Caki2 (cell line): ENCODE measurements around the gene GFOD2. TPM values are rescaled to one million over a fixed set of nuclear protein-coding genes. Genes with fewer than 3 reads are reported as not detected.
"Not testable (repeated sequence)": the region's sequence is repeated elsewhere in the genome, so short reads cannot be mapped to it uniquely, and the experiment has no call there.

Source experiments
- DNase-seq: peaks from one replicate; pipeline ENCODE4 v3.0.0-alpha.2; 2015; ENCODE audit warnings: low read depth
- in situ Hi-C: cut with HindIII; loops from 2 replicates; pipeline ENCODE4 v1.10.0; 2016; ENCODE audit warnings: low sequenced_read_pairs, low pct_unique_long_range_greater_than_20kb, mixed read lengths
- total RNA-seq: library from RNA; depleted of rRNA; stranded (reverse); fragments of >200 nt; shearing (Covaris generic); gene quantifications from 2 replicates; pipeline ENCODE4 v1.2.3, GENCODE V29; 2014; ENCODE audit warnings: low replicate concordance; rRNA removed

Gene GFOD2, protein sequence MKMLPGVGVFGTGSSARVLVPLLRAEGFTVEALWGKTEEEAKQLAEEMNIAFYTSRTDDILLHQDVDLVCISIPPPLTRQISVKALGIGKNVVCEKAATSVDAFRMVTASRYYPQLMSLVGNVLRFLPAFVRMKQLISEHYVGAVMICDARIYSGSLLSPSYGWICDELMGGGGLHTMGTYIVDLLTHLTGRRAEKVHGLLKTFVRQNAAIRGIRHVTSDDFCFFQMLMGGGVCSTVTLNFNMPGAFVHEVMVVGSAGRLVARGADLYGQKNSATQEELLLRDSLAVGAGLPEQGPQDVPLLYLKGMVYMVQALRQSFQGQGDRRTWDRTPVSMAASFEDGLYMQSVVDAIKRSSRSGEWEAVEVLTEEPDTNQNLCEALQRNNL
- total RNA-seq: 13.5 and 15.7 TPM in 2 replicates

DNA sequence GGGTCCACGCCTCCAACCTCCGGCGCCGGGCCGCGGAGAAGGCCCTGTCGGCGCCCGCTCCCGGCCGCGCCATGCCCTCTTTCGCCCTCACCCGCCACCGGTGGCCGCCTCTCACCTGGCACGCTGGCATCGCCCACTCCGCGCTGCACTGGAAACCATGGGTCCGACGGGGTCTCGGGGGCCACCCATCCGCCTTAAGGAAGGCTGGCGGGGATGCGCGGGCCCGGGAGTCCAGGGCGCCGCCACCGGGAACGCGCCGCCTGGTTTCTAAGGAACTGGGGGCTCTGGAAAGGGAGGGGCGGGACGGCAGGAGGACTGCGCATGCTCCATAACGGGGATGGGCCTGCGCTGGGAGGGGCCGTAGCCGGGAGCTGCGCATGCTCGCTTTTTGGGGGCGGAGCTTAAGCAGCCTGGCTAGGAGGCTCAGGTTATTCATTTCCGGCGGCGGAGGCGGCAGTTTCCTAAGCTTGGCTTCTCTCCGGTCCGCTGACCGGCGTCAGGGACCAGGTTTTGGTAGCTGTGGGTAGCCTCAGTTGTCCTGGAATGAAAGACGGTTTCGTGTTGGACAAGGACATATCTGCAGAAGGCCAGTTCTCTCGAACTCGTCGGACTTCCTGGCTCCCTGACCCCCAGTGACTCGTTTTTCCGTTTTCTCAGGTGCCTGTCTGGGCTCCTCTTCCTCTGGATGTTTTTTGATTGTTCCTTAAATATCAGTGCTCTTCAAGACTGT, at the start of gene GFOD2:
TSS of gene GFOD2 (minus strand) at position 269 of the 730 bp plus-strand sequence. CDS start 33,601 bp downstream, outside the sequence.
- in situ Hi-C loops: no loop called here
- DNase-seq: peak; percentile 88

GRCh38 chr16:67767953-67768352, 48.8 kb upstream of the GFOD2 start:
- DNase-seq: no peak
- in situ Hi-C loops: no loop called here

GRCh38 chr16:67766291-67766690, 47.2 kb upstream of the GFOD2 start:
- DNase-seq: no peak
- in situ Hi-C loops: no loop called here

- DNase-seq: no peak
- in situ Hi-C loops: no loop called here
Measured at GRCh38 chr16:67764158-67764667, 45.1 kb upstream of the GFOD2 start.

- no peak for DNase-seq
- in situ Hi-C loops: no loop called here
Measured at GRCh38 chr16:67763066-67763465, 44.0 kb upstream of the GFOD2 start.

- in situ Hi-C loops: no loop called here
Measured at GRCh38 chr16:67762385-67762784, 43.3 kb upstream of the GFOD2 start.

GRCh38 chr16:67761924-67762323, 42.8 kb upstream of the GFOD2 start:
- in situ Hi-C loops: no loop called here
- no peak for DNase-seq

More at GRCh38 chr16:67762385-67762784, 43.3 kb upstream of the GFOD2 start:
- DNase-seq: no peak

DNA sequence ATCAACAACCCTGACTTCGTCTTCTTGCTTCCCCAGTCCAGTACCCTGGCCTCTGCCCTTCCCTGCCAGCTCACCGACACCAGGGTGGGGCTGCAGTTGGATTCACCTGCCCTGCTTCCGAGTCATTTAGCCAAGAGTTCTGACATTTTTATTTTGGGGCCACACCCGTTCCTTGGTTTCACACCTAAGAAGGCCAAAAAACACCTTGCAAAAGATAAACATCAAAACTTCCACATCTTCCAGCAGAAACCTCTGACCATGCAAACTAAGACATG, 41.8 kb upstream of the GFOD2 start:
- in situ Hi-C loops: no loop called here
- DNase-seq: no peak

GRCh38 chr16:67760206-67760955, 41.3 kb upstream of the GFOD2 start:
- in situ Hi-C loops: no loop called here

GRCh38 chr16:67758966-67759365, 39.9 kb upstream of the GFOD2 start:
- DNase-seq: no peak
- in situ Hi-C loops: no loop called here

More at GRCh38 chr16:67760206-67760955, 41.3 kb upstream of the GFOD2 start:
- no peak for DNase-seq

GRCh38 chr16:67758006-67758405, 38.9 kb upstream of the GFOD2 start:
- in situ Hi-C loops: no loop called here

GRCh38 chr16:67752641-67753040, 33.5 kb upstream of the GFOD2 start:
- DNase-seq: no peak
- in situ Hi-C loops: no loop called here

More at GRCh38 chr16:67758006-67758405, 38.9 kb upstream of the GFOD2 start:
- DNase-seq: no peak

DNA sequence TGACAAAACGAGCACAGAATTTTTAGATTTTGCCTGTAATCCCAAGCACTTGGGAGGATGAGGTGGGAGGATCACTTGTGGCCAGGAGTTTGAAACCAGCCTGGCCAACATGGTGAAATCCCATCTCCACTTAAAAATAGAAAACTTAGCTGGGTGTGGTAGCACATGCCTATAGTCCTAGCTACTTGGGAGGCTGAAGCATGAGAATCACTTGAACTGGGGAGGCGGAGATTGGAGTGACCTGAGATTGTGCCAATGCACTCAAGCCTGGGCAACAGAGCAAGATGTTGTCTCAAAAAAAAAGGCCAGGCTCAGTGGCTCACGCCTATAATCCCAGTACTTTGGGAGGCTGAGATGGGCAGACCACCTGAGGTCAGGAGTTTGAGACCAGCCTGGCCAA, 32.2 kb upstream of the GFOD2 start:
- DNase-seq, in situ Hi-C loops: not testable (repeated sequence)

DNA sequence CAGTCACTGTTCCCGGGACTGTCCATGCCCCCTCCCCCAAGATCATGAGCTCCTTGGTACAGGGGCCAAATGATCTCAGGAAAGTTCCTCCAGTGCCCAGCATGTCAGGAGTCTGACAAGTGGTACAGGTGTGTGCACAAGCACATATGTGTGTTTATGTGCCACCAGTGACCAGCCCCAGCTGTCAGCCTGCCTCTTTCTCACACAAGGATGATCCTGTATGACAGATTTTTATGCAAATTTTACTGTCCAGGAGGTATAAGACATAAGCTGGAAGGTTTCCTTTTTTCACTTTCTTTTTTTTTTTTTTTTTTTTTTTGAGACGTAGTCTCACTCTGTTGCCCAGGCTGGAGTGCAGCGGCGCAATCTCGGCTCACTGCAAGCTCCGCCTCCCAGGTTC, 31.4 kb upstream of the GFOD2 start:
- DNase-seq: no peak
- in situ Hi-C loops: no loop called here

DNA sequence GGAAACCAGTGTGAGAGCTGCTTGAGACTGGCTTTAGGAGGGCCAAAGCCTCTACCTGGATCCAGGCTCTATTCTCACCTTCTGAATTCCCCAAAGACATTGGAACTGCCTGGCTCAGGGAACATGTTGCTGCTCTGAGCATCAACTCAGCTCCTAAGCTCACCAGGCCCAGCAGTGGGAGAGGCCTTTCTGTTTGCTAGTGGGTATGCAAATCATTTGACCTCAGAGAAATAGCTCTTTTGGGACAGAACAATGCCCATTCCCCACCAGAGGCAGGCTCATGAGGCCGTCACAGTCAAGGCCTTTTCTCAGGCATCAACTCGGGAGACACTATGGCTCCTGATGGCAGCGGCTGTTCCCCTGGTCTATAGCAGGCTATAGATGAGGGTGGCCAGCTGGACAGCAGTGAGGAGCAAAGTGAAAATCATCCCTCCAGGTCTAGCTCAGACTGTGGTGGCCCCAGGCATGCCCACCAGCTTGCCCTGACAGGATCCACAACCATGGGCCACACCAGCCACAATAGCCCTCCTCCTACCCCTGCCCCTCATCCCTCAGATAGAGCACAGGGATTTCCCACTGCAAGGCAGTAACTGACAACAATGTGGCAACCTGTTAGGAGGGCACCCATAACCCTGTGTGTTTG, 30.4 kb upstream of the GFOD2 start:
- in situ Hi-C loops: no loop called here
- DNase-seq: no peak

GRCh38 chr16:67748834-67749233, 29.7 kb upstream of the GFOD2 start:
- in situ Hi-C loops: no loop called here
- DNase-seq: no peak

DNA sequence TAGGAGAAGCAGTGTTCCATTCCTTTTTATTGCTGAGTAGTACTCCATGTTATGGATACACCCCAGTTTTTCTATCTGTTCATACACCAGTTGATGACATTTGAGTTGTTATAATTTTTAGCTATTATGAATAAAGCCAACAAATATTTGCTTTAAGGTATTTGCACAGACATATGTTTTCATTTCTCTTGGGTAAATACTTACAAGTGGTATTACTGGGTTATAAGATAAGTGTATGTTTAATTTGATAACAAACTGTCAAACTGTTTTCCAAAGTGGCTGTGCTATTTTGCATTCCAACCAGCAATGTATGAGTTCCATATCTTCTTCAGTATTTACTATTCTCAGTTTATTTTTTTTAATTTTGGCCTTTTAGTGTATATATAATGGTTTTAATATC, 27.7 kb upstream of the GFOD2 start:
- in situ Hi-C loops: no loop called here
- no peak for DNase-seq

DNA sequence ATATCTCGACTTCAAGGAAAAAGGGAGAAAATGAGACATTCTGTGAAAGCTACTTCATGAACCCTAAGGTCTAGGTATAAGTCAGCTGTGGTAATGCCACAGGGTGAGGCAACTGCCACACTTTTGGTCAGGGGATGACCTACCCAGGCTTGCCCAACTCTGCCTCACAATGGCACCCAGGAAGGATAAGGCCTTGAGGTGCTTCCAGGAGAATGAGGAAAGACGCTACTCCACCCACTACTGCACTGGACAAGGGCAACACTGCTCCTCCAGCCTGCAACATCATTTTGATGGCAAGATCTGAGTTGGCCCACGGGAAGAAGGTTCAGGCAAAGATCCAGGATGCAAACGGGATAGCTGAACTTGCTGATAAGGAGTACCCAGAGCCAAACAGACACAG, 22.0 kb upstream of the GFOD2 start:
- DNase-seq: no peak
- in situ Hi-C loops: no loop called here
